ENCODE data around the gene EPN1. TPM values are rescaled to one million over a fixed set of nuclear protein-coding genes. Genes with fewer than 3 reads are reported as not detected.

EPN1 gene
- total and polyA plus RNA-seq, 11 donors: 125 to 377 (median 188) TPM

GRCh38 chr19:55676889-55677505 is 2.0 kb downstream of the EPN1 start:
- no peaks in the 10 kb centered on the region for H3K9me3 ChIP-seq
- ATAC-seq (no peak), DNase-seq (no peak)
- peaks cover 12 to 65% (median 37%) of the 10 kb centered on the region in 12 donors for H3K4me1 ChIP-seq
- peak overlapping the region; percentile 37 to 99 (median 88) for H3K27ac ChIP-seq
- WGBS, 4 donors: 67 to 75% (median 74%) methylated on average over 7 of the region's 7 CpGs
- H3K27me3 ChIP-seq: no peaks in the 10 kb centered on the region
- H3K4me3 ChIP-seq: peak overlapping the region in 9 of 12 donors; percentile 4 to 99 (median 78)
- peaks cover 2 to 63% (median 53%) of the 10 kb centered on the region in 9 donors for H3K36me3 ChIP-seq
- no peak for TF ChIP-seq POLR2A (IDR thresholded peaks at IDR 0.05)
- TF ChIP-seq, protein P1, sequence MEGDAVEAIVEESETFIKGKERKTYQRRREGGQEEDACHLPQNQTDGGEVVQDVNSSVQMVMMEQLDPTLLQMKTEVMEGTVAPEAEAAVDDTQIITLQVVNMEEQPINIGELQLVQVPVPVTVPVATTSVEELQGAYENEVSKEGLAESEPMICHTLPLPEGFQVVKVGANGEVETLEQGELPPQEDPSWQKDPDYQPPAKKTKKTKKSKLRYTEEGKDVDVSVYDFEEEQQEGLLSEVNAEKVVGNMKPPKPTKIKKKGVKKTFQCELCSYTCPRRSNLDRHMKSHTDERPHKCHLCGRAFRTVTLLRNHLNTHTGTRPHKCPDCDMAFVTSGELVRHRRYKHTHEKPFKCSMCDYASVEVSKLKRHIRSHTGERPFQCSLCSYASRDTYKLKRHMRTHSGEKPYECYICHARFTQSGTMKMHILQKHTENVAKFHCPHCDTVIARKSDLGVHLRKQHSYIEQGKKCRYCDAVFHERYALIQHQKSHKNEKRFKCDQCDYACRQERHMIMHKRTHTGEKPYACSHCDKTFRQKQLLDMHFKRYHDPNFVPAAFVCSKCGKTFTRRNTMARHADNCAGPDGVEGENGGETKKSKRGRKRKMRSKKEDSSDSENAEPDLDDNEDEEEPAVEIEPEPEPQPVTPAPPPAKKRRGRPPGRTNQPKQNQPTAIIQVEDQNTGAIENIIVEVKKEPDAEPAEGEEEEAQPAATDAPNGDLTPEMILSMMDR (IDR thresholded peaks at IDR 0.05): no peak
- intact Hi-C loops (cut with DNase I): no loop called here

- peaks cover 12 to 65% (median 37%) of the 10 kb centered on the region in 12 donors for H3K4me1 ChIP-seq
- H3K27ac ChIP-seq: peak overlapping the region; percentile 5 to 96 (median 69)
- TF ChIP-seq, protein P1 (IDR thresholded peaks at IDR 0.05): no peak
- no peak for TF ChIP-seq POLR2A (IDR thresholded peaks at IDR 0.05)
- H3K4me3 ChIP-seq: peak overlapping the region in 6 of 12 donors; percentile 4 to 86 (median 19)
- ATAC-seq (no peak), DNase-seq (no peak)
- intact Hi-C loops (cut with DNase I): no loop called here
- no peaks in the 10 kb centered on the region for H3K9me3 ChIP-seq
- H3K27me3 ChIP-seq: no peaks in the 10 kb centered on the region
- WGBS, 4 donors: 20 to 39% (median 25%) methylated on average over 6 of the region's 6 CpGs
- peaks cover 2 to 63% (median 54%) of the 10 kb centered on the region in 9 donors for H3K36me3 ChIP-seq
Observed at GRCh38 chr19:55677572-55678028, 2.6 kb downstream of the EPN1 start.

DNA sequence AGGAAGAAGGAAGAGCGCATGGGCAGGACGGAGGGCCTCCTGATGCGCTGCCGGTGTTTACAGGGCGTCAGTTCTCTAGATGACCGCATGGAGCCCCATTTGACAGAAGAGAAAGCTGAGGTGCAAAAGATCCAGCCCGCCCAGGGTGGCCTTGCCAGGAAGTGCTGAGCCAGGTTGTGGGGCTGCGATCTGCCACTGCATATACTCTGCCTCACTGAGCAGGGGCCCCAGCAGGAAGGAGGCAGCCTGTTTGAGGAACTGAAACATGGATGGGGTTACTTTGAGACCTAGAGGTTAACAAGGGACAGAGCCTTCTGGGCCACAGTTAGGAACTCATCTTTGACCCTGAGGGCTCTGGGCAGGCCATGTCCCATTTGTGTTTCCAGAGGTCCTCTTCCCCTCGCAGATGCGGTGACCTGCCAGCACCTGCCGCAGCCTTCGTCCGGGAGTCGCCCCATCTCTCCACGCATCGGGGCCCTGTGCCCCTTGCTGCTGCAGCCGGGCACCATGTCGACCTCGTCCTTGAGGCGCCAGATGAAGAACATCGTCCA is 3.2 kb downstream of the EPN1 start:
- peak overlapping the region in 9 of 12 donors; percentile 37 to 96 (median 84) for H3K27ac ChIP-seq
- no peak for TF ChIP-seq POLR2A (IDR thresholded peaks at IDR 0.05)
- intact Hi-C loops (cut with DNase I): no loop called here
- peaks cover 2 to 62% (median 55%) of the 10 kb centered on the region in 9 donors for H3K36me3 ChIP-seq
- peak in 3 of 5 donors; percentile 38 to 78 (median 52) for DNase-seq
- H3K27me3 ChIP-seq: no peaks in the 10 kb centered on the region
- peak in 1 of 4 donors; percentile 27 for ATAC-seq
- no peaks in the 10 kb centered on the region for H3K9me3 ChIP-seq
- WGBS, 4 donors: 85 to 88% (median 86%) methylated on average over 21 of the region's 21 CpGs
- H3K4me3 ChIP-seq: peak overlapping the region in 3 of 12 donors; percentile 12 to 86 (median 26)
- H3K4me1 ChIP-seq: peaks cover 12 to 61% (median 37%) of the 10 kb centered on the region in 12 donors

DNA sequence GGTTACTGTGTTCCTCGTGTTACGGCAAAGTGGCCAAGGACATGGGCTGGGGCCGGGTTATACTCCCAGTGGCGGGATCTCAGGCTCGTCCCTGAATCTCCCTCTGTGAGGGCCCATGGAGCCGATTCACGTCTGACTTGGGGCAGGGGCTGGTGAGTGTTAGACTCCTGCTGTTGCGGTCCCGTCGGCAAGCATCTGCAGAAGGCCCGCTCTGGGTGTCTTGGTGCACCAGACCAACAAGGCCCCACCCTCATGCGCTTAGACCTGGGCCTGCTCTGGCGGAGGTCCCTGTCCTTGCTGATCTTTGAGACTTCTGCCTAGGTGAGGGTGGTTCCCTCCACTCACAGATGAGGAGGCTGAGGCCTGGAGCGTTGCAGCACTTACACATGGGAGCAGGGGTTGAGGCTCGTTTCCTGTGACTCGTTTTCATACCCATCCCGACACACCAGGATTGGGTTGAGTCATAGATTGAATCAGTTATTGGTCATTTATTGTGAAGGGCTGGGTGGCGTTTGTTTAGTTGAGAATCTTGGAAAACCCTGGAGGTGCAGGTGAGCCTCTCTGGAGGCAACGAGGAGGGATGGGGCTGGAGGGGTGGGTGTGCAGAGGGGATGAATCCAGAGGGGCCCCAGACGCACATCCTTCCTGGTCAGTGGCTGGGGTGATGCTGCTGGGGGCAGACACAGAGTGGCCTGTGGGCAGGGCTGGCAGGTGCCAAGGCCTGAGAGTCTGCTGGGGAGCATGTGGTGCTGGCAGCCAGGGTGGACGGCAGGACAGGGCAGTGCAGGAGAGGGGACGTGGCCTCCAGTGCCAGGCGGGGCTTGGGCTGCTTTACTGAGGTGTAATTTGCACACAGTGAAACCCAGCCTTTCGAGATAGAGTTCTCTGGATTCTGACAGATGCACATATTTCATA is 4.6 kb downstream of the EPN1 start:
- TF ChIP-seq, protein P1 (IDR thresholded peaks at IDR 0.05): no peak
- no peak for TF ChIP-seq POLR2A (IDR thresholded peaks at IDR 0.05)
- ATAC-seq: no peak
- WGBS, 4 donors: 82 to 91% (median 88%) methylated on average over 20 to 24 of the region's 24 CpGs
- peaks cover 2 to 66% (median 63%) of the 10 kb centered on the region in 9 donors for H3K36me3 ChIP-seq
- peak overlapping the region in 1 of 12 donors; percentile 96 for H3K27ac ChIP-seq
- intact Hi-C loops (cut with DNase I): no loop called here
- no peak for DNase-seq
- no peaks in the 10 kb centered on the region for H3K27me3 ChIP-seq
- peaks cover 12 to 56% (median 34%) of the 10 kb centered on the region in 12 donors for H3K4me1 ChIP-seq
- no peaks in the 10 kb centered on the region for H3K9me3 ChIP-seq
- H3K4me3 ChIP-seq: no peak overlapping the region

All from heart left ventricle (tissue), 16 donors.